HepG2 (cell line): Measurements from ENCODE around the gene ARHGEF16. TPM values are rescaled to one million over a fixed set of nuclear protein-coding genes. Genes with fewer than 3 reads are reported as not detected.
A peak's percentile ranks its signal among the peaks of the same experiment; 100 is the strongest.

ENCODE experiments used
- ADNP ChIP-seq: sonication (generic); formaldehyde crosslinking; IDR thresholded peaks from 2 replicates; pipeline ENCODE4 v1.4.0; 2020; ENCODE audit warnings: missing genetic modification reagents
- AHR ChIP-seq: IDR thresholded peaks from 2 replicates; pipeline ENCODE4 v1.6.1; 2018; ENCODE audit warnings: missing genetic modification reagents, missing compliant biosample characterization
- E2F1 ChIP-seq: sonication (generic); formaldehyde crosslinking; IDR thresholded peaks from 2 replicates; pipeline ENCODE4 v1.5.0; 2020; ENCODE audit warnings: missing genetic modification reagents
- HMGXB4 ChIP-seq, 2 experiments: sonication (generic) in 1 of 2; formaldehyde crosslinking in 1 of 2; IDR thresholded peaks; 2 replicates each; pipeline versions ENCODE4 v1.4.0 to v1.6.1; 2018 to 2020; ENCODE audit warnings: missing genetic modification reagents in 2 of 2, borderline replicate concordance in 1 of 2, low read depth in 1 of 2, mild to moderate bottlenecking in 1 of 2, missing biosample characterization in 1 of 2
- IRF9 ChIP-seq: sonication (generic); formaldehyde crosslinking; IDR thresholded peaks from 2 replicates; pipeline ENCODE4 v1.8.0; 2022; ENCODE audit warnings: missing genetic modification reagents, mild to moderate bottlenecking, borderline replicate concordance
- IRX3 ChIP-seq: sonication (generic); formaldehyde crosslinking; IDR thresholded peaks from 2 replicates; pipeline ENCODE4 v1.8.1; 2023; ENCODE audit warnings: mild to moderate bottlenecking, low read depth, missing genetic modification reagents, borderline replicate concordance
- PAX8 ChIP-seq: sonication (generic); formaldehyde crosslinking; IDR thresholded peaks from 2 replicates; pipeline ENCODE4 v1.8.0; 2022; ENCODE audit warnings: mild to moderate bottlenecking, missing genetic modification reagents, borderline replicate concordance
- RBFOX2 ChIP-seq: fragments of 200-400 bp; formaldehyde crosslinking; IDR thresholded peaks from 2 replicates; pipeline ENCODE4 v1.6.1; 2017; ENCODE audit warnings: low read depth, mild to moderate bottlenecking, low read length
- RBM22 ChIP-seq: fragments of 200-400 bp; formaldehyde crosslinking; optimal IDR thresholded peaks from 2 replicates; pipeline ENCODE3; 2017; ENCODE audit warnings: mild to moderate bottlenecking, low read length, moderate library complexity
- TBX2 ChIP-seq: sonication (generic); formaldehyde crosslinking; IDR thresholded peaks from 2 replicates; pipeline ENCODE4 v1.5.0; 2020; ENCODE audit warnings: missing genetic modification reagents, mild to moderate bottlenecking, borderline replicate concordance
- THAP11 ChIP-seq: IDR thresholded peaks from 2 replicates; pipeline ENCODE4 v1.6.1; 2016; ENCODE audit warnings: missing biosample characterization, missing genetic modification reagents
- ZBTB37 ChIP-seq: sonication (generic); formaldehyde crosslinking; IDR thresholded peaks from 2 replicates; pipeline ENCODE4 v1.4.0; 2020; ENCODE audit warnings: mild to moderate bottlenecking, missing genetic modification reagents
- ZNF296 ChIP-seq: sonication (generic); formaldehyde crosslinking; conservative IDR thresholded peaks from 2 replicates; pipeline ENCODE4 v1.5.0; 2020; ENCODE audit warnings: mild to moderate bottlenecking, missing genetic modification reagents
- ZNF383 ChIP-seq: sonication (generic); formaldehyde crosslinking; IDR thresholded peaks from 2 replicates; pipeline ENCODE4 v1.4.0; 2020; ENCODE audit warnings: missing genetic modification reagents, mild to moderate bottlenecking, borderline replicate concordance
- ZNF432 ChIP-seq: sonication (generic); formaldehyde crosslinking; IDR thresholded peaks from 2 replicates; pipeline ENCODE4 v1.5.0; 2020; ENCODE audit warnings: missing genetic modification reagents, mild to moderate bottlenecking, borderline replicate concordance
- ZNF530 ChIP-seq: sonication (generic); formaldehyde crosslinking; IDR thresholded peaks from 2 replicates; pipeline ENCODE4 v1.5.0; 2020; ENCODE audit warnings: low read depth, mild to moderate bottlenecking, missing genetic modification reagents
- ZNF605 ChIP-seq: sonication (generic); formaldehyde crosslinking; IDR thresholded peaks from 2 replicates; pipeline ENCODE4 v1.8.0; 2022; ENCODE audit warnings: mild to moderate bottlenecking, missing genetic modification reagents
- ZNF609 ChIP-seq: sonication (generic); formaldehyde crosslinking; IDR thresholded peaks from 2 replicates; pipeline ENCODE4 v1.4.0; 2020; ENCODE audit warnings: mild to moderate bottlenecking, missing genetic modification reagents, borderline replicate concordance
- polyA plus RNA-seq, 8 experiments: library from polyadenylated mRNA; depleted of rRNA in 3 of 8; stranded (reverse) in 7 of 8; unstranded in 1 of 8; fragments of >200 nt; fragmentation: Illumina TruSeq in 4 of 8; extraction: Trizol in 4 of 8; gene quantifications; 2 replicates each; pipeline versions ENCODE4 v1.2.1 to v1.2.3, GENCODE V29; 2011 to 2016; ENCODE audit warnings: low read depth in 4 of 8, missing spikeins in 1 of 8, mixed read lengths in 1 of 8; ENCODE audit not compliant: insufficient read depth in 1 of 8
- total RNA-seq, 5 experiments: library from RNA; depleted of rRNA; stranded (reverse); fragments of >200 nt; fragmentation: Illumina TruSeq; extraction: Trizol; gene quantifications; 2 replicates each; pipeline ENCODE4 v1.2.3, GENCODE V29; 2016; ENCODE audit warnings: low read depth in 1 of 5

Gene ARHGEF16
- total and polyA plus RNA-seq, 2 of the 13 experiments (the other 11 are each of a cell fraction or from before 2014, with no cell fraction given): 20.3 to 39.9 TPM

GRCh38 chr1:3459940-3460671, 5.6 kb downstream of the ARHGEF16 start (continued):
- TF ChIP-seq HMGXB4 (CRISPR knock-in tag; IDR thresholded peaks at IDR 0.05; ENCODE audit: borderline replicate concordance in 1 of 2, low read depth in 1 of 2) (no peak), ZNF432 (no peak), ZBTB37 (peak; percentile 51; the same call in 1 of the 2 replicates), ZNF383 (CRISPR knock-in tag) (no peak), ZNF530 (CRISPR knock-in tag) (no peak), ADNP (CRISPR knock-in tag) (no peak), ZNF609 (no peak), RBFOX2 (peak; percentile 82), IRX3 (CRISPR knock-in tag) (0 out of 2 replicates have a peak, but pooled peaks have one; percentile 23), IRF9 (0 out of 2 replicates have a peak, but pooled peaks have one; percentile 55), E2F1 (CRISPR knock-in tag) (peak; percentile 51; the same call in 1 of the 2 replicates), AHR (CRISPR knock-in tag) (no peak), PAX8 (CRISPR knock-in tag) (no peak), TBX2 (CRISPR knock-in tag) (peak; percentile 47), RBM22 (no peak), ZNF605 (0 out of 2 replicates have a peak, but pooled peaks have one; percentile 34), ZNF296 (CRISPR knock-in tag) (no peak), THAP11 (CRISPR knock-in tag) (peak; percentile 68)
